Middle frontal gyrus (tissue), 1 donor: Measurements from ENCODE around the gene CRYBG1.

ENCODE experiments used
- DNase-seq: peaks from one replicate; pipeline ENCODE4 v3.0.0-alpha.2; 2015; ENCODE audit warnings: low spot score; ENCODE audit errors: extremely low spot score

CRYBG1 gene

DNA sequence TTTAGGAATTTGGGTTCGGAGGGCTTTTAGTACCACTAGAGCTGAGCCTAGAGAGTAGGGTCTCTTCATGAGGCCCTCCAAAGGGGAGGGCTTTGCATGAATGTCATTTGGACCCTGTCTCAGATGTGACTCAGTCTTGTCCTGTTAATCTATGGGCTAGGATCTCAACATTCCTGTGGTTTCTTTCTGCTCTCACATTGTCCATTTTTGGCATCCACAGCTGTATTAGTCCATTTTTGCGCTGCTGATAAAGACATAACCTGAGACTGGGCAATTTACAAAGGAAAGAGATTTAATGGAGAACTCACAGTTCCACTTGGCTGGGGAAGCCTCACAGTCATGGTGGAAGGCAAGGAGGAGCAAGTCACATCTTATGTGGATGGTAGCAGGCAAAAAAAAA lies 61.0 kb downstream of the CRYBG1 start:
- no peak for DNase-seq

- no peak for DNase-seq
Measured at GRCh38 chr6:106422534-106422933, 62.0 kb downstream of the CRYBG1 start.

DNA sequence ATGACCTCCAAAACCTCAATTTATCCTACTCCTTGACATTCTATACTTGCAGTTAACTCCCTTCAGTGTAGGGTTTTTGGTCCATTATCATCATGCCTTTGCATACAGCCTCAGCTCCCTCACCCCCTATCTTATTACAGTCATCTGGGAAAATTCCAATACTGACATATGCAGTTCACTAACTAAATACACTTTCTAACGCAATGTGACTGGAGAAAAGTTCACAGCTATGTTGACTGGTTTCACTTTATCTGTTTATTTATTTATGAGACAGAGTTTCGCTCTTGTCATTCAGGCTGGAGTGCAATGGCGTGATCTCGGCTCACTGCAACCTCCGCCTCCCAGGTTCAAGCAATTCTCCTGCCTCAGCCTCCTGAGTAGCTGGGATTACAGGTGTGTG lies 64.9 kb downstream of the CRYBG1 start:
- no peak for DNase-seq

DNA sequence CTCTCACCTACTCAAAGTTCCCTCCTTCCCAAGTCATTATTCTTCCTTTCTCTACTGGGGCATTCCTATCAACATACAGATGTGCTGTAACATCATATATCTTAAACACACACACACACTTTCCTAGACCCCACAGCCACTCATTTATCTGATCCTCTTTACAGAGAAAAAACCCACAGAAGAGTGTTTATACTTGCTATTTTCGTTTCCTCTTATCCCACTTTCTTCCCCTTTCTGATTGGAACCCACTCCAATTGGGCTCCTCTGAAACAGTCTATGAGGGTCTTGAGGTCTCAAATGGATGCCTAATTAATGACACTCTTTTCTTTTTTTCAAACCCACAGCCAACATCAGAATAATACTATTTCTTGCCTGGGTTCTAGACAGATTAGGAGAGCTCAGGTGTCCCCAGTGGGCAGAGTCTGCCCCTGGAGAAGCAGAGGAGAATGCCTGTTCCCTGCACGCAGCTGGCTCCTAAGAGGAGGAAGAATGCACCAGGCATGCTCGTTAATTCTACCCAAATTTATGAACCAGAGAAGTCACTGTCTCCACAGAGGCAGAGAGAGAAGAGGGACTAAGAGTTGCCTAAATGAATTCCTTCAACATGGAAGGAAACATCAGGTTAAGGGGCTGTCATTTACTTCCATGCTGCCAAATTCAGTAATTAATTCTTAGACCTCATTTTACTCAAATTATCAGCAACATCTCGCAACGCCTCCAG lies 65.9 kb downstream of the CRYBG1 start:
- DNase-seq, result no peak

GRCh38 chr6:106430466-106430865 lies 69.9 kb downstream of the CRYBG1 start:
- DNase-seq, result no peak

DNA sequence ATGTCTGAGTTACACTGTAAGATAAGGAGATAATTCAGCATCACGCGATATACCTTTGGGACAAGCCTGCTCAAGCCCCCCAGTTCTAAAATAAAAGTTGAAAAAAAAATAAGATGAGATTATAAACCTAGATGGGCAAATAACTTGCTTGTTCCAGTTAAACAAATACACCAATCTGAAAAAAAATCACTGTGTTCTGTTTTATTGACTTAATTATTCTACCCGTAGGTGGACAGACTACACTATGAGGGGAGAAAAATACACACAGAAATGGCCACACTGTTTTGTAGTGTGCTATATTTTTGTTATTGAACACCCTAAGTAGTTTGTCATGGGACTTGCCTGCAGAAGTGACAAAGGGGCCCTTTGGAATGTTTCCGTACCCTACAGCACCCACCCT lies 70.9 kb downstream of the CRYBG1 start:
- no peak for DNase-seq

GRCh38 chr6:106431972-106432371 lies 71.5 kb downstream of the CRYBG1 start:
- no peak for DNase-seq

DNA sequence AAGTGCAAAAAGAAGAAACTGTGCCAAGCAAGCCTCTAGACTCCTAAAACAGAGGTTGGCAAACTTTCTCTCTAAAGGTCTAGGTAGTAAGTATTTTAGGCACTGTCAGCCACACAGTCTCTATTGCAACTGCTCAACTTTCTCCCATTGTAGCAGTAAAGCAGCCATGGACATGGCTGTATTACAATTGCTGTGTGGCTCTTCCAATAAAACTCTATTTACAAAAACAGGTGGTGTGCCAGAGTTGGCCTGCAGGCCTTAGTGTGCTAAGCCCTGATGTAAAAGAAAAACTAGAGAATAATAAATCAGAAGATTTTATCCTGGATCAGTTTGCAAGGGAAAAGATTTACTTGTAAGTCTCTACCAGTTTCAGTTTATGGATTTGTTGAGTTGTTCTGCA lies 74.0 kb downstream of the CRYBG1 start:
- DNase-seq, result no peak

DNA sequence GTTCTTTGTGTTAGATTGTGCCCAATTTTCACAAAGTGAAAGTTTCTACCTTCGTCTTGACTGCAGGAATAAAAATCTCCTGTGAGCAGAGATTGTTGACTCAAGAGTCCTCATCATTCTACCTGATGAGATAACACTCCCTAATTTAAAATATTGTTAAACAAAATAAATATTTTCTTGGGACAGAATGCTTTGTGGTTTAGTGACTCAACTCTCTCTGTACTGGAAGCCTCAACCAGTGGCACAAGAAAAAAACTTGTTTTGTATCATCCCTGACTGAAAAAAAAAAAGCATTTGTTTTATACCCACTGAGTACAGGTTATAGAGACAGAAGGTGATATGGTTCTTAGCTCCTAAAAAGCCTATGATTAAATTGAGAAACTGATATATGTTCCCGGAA lies 78.9 kb downstream of the CRYBG1 start:
- no peak for DNase-seq

- DNase-seq, result no peak
Measured at GRCh38 chr6:106440546-106440945, 80.0 kb downstream of the CRYBG1 start.

- DNase-seq, result no peak
Measured at GRCh38 chr6:106442395-106442794, 81.9 kb downstream of the CRYBG1 start.

- peak; percentile 27 for DNase-seq
Measured at GRCh38 chr6:106444777-106445507, 84.4 kb downstream of the CRYBG1 start.

GRCh38 chr6:106445508-106445878 lies 85.0 kb downstream of the CRYBG1 start:
- no peak for DNase-seq

DNA sequence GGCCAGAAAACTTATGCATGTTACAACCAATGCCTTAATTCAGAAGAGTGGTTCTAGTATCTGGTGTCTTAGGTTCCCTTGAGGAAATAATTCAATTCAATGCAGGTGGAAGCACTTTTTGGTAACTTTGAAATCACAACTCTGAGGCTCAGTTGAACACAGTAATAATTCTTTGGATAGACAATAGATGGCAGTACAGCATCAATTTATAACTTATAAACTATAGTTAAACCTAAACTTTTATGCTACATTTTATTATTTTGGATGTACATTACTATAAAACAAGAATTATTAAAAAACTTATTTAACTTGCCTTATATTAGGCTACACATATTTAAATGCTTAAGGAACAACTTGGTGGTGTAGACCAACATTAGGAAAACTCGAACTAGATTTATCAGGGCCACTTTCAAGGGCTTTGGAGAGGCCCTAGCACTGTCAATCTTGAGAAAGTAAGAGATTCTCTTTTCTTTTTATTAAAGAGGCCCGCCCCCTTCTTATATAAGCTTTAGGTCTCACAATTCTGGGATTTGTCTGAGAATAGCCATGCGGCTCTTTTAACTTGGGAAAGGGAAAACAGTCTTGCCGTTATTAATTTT lies 85.9 kb downstream of the CRYBG1 start:
- DNase-seq, result no peak

- no peak for DNase-seq
Measured at GRCh38 chr6:106446983-106447382, 86.5 kb downstream of the CRYBG1 start.

- no peak for DNase-seq
Measured at GRCh38 chr6:106448000-106448426, 87.5 kb downstream of the CRYBG1 start.

- DNase-seq, result no peak
Measured at GRCh38 chr6:106450653-106451052, 90.1 kb downstream of the CRYBG1 start.

DNA sequence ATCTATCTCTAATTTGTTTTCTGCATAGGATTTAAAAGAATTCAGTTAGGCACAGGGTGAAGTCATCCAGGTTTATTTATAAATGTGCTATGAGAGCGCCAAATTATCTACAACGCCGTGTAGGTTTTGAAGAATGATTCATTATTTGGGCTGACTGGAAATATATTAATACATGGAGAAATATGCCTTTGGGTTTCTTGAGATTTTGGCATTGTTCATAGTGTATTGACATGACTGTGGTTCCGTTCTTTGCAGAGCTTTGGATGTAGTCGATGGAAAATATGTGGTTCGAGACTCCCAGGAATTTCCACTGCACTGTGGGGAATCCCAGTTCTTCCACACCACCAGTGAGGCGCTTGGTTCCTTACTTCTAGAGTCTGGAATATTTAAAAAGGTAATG lies 90.9 kb downstream of the CRYBG1 start:
- DNase-seq, result no peak

- no peak for DNase-seq
Measured at GRCh38 chr6:106452628-106453027, 92.1 kb downstream of the CRYBG1 start.

DNA sequence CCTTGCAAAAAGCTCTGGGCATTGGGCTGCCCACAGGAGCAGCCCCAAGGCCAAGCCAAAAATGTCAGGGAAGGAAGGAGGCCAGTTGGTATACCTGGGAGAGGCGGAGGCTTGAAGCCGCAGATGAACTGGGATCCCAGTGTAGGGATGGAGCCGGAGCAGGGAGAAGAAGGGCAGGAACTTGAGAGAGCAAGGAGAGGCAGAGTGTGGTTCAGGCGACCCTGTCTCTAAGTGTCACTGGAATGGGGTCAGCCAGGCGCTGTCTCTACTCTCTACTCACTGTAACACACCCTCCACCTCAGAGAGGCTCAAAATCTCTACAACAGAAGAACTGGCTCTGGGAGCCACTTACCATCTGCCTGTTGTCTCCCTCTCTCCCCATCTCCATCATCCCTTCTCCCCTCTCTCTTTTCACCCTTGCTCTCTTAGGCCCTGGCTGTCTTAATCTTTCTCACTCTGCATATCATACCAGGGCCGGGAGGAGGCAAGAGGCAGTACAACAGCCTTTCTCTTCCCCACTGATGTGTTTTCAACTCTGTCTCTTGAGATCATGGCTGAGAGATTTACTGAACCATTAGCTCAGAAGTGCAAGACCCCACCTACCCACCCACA lies 93.3 kb downstream of the CRYBG1 start:
- DNase-seq, result no peak

GRCh38 chr6:106456756-106457155 lies 96.2 kb downstream of the CRYBG1 start:
- DNase-seq, result no peak
